GM12872 (cell line): Measurements from ENCODE around the gene ABCC4.

Experiments
- TF ChIP-seq, protein P1 (sequence below): IDR thresholded peaks from 3 replicates; pipeline ENCODE4 v1.5.1; 2011; ENCODE audit warnings: low read depth, mild to moderate bottlenecking, low read length, moderate library complexity; ENCODE audit not compliant: insufficient read depth

The ABCC4 gene

DNA sequence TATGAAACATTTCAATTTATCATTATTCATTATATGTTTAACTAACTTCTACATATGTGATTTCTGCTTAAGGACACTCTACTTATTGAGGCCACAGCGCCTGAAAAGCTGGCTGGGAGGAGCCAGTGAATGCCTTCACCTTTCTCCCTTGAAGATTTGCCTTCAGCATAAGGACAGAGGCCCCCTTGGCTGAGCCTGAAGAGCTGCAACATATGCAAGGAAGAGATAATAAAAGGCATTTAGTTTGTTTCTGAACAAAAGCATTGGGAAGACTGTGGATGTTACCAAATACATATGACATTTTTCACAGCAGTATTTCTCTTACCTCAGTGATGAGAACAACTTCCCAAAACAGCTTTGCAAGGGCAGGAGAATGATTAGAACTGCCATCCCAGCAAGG is 92.1 kb downstream of the ABCC4 start:
- TF ChIP-seq, protein P1, sequence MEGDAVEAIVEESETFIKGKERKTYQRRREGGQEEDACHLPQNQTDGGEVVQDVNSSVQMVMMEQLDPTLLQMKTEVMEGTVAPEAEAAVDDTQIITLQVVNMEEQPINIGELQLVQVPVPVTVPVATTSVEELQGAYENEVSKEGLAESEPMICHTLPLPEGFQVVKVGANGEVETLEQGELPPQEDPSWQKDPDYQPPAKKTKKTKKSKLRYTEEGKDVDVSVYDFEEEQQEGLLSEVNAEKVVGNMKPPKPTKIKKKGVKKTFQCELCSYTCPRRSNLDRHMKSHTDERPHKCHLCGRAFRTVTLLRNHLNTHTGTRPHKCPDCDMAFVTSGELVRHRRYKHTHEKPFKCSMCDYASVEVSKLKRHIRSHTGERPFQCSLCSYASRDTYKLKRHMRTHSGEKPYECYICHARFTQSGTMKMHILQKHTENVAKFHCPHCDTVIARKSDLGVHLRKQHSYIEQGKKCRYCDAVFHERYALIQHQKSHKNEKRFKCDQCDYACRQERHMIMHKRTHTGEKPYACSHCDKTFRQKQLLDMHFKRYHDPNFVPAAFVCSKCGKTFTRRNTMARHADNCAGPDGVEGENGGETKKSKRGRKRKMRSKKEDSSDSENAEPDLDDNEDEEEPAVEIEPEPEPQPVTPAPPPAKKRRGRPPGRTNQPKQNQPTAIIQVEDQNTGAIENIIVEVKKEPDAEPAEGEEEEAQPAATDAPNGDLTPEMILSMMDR, result no peak

DNA sequence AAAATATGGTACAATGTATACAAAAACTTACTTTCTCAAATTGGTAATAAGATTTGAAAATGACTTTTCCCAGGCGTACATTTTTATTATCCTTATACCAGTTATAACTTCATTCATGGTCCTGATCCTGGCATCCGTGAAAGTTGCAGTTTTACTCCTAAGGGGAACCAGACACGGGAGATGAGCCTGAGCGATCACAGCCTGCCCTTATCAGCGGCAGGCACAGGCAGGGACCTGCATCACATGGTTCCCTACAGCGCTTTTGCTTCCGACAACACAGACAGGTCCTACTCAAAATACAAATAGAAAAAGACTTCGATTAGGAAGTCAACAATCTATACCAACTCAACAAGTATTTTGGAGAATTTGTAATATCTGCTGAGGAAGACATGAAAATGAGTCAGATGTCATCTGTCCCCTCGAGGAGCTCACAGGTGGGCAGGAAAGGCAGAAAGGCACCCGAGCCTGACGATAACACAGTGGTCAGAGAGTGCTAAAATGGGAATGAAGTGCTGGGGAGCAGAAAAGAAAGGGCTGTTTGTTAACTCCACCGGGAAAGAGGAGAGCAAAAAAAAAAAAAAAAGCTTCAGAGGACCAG is 93.4 kb downstream of the ABCC4 start:
- TF ChIP-seq, protein P1, result no peak

DNA sequence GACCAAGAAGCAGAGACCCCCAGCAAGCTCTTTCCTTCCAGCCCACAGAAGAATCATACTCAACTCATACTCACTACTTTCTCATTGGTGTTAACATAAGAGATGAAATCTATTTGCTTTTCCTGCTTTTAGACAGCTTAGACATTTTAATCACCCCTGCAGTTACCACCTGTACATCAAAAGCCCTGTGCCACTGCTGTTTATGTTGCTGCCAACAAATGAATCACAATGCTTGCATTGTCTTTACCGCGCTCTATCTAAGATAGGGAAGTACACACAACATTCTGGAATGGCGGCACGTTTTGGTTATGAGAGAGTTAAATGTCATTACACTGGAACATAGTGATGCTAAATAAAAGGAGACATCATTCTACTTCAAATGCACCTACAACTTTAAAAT is 95.1 kb downstream of the ABCC4 start:
- TF ChIP-seq, protein P1, result no peak

- TF ChIP-seq, protein P1, result no peak
These were observed 97.0 kb downstream of the ABCC4 start for GRCh38 chr13:95204231-95204765.

- TF ChIP-seq, protein P1, result no peak
These were observed 99.2 kb downstream of the ABCC4 start for GRCh38 chr13:95201814-95202651.

- TF ChIP-seq, protein P1, result no peak
These were observed 101.4 kb downstream of the ABCC4 start for GRCh38 chr13:95199896-95200295.

GRCh38 chr13:95197548-95197947 is 103.7 kb downstream of the ABCC4 start:
- TF ChIP-seq, protein P1, result no peak
